Measurements from ENCODE around the gene SYNC.
"Not testable (repeated sequence)": the region's sequence is repeated elsewhere in the genome, so short reads cannot be mapped to it uniquely, and the experiment has no call there.

Gene SYNC

DNA sequence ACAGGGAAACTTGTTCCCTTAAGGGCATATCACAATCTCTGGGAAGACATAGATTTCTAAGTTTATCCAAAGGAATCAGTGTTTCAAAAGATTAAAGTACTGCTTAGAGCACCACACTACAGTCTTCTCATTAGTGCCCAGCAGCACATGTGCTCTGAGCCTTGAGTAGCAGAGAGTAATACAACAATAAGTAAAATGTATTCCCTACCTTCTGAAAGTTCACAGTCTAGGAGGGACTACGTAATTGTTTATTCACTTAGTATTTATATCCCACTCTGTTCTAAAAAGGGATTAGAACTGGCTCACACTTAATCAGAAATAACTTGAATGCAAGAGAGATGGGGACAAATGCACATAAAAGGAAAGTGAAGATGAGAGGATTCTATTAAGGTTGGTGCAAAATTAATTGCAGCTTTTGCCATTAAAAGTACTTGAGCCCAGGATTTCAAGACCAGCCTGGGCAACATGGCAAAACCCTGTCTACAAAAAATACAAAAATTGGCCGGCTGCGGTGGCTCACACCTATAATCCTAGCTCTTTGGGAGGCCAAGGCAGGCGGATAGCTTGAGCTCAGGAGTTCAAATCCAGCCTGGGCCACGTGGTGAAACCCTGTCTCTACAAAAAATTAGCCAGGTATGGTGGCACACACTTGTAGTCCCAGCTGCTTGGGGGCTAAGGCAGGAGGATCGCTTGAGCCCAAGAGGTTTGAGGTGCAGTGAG is 9.0 kb downstream of the SYNC start:
- H3K9me3 Mint-ChIP-seq, result no peaks in the 10 kb centered on the region
- H3K36me3 Mint-ChIP-seq (ENCODE audit: low read depth), result no peaks in the 10 kb centered on the region
- H3K4me3 Mint-ChIP-seq, result no peak overlapping the region
- peaks cover 2% of the 10 kb centered on the region for H3K4me1 Mint-ChIP-seq (ENCODE audit: low read depth)
- H3K27me3 Mint-ChIP-seq (ENCODE audit: low read depth), result no peaks in the 10 kb centered on the region
- no peak for DNase-seq (ENCODE audit: low spot score)
- H3K27ac Mint-ChIP-seq, result no peak overlapping the region

- Mint-ChIP-seq H3K9me3 (no peaks in the 10 kb centered on the region), H3K27me3 (ENCODE audit: low read depth) (no peaks in the 10 kb centered on the region), H3K27ac (no peak overlapping the region), H3K4me1 (ENCODE audit: low read depth) (no peaks in the 10 kb centered on the region), H3K36me3 (ENCODE audit: low read depth) (peaks cover 27% of the 10 kb centered on the region), H3K4me3 (no peak overlapping the region)
- DNase-seq (ENCODE audit: low spot score), result no peak
Observed at GRCh38 chr1:32686387-32686786, 16.2 kb downstream of the SYNC start.

- Mint-ChIP-seq H3K27me3 (ENCODE audit: low read depth) (no peaks in the 10 kb centered on the region), H3K4me3 (no peak overlapping the region), H3K9me3 (no peaks in the 10 kb centered on the region), H3K4me1 (ENCODE audit: low read depth) (no peaks in the 10 kb centered on the region), H3K36me3 (ENCODE audit: low read depth) (peaks cover 35% of the 10 kb centered on the region), H3K27ac (no peak overlapping the region)
- no peak for DNase-seq (ENCODE audit: low spot score)
Observed at GRCh38 chr1:32685498-32685897, 17.1 kb downstream of the SYNC start.

DNA sequence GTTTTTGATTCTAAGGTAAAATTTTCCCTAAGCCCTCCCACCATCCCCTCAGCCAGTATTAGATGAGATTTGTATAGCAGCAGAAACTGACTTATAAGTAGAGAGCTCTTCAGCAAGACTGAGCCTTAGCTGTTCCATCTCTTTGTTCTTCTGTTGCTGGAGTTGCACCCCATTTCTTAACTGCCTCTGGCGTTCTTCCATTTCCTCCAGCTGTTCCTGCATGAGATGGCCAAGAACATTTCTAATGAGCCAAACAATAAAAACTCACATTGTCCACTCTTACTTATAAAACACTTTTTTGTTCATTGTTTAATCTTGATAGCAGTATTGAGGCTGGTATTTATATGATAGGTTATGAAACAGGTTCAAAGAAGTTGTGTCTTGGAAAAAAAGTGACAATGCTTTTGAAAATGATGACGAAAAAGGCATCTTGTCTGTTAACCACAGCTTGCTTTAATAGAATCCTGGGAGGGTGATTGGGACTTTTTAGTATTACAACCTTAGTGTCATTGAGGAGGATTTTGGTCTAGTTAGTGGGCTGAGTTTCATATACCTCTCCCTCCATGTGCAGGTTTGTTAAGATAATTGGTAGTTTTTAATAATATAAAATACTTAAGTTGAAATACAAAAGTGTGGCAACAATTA is 18.3 kb downstream of the SYNC start:
- peaks cover 47% of the 10 kb centered on the region for H3K36me3 Mint-ChIP-seq (ENCODE audit: low read depth)
- no peak for DNase-seq (ENCODE audit: low spot score)
- H3K4me1 Mint-ChIP-seq (ENCODE audit: low read depth), result peaks cover 2% of the 10 kb centered on the region
- no peak overlapping the region for H3K27ac Mint-ChIP-seq
- no peaks in the 10 kb centered on the region for H3K27me3 Mint-ChIP-seq (ENCODE audit: low read depth)
- H3K4me3 Mint-ChIP-seq, result no peak overlapping the region
- no peaks in the 10 kb centered on the region for H3K9me3 Mint-ChIP-seq

DNA sequence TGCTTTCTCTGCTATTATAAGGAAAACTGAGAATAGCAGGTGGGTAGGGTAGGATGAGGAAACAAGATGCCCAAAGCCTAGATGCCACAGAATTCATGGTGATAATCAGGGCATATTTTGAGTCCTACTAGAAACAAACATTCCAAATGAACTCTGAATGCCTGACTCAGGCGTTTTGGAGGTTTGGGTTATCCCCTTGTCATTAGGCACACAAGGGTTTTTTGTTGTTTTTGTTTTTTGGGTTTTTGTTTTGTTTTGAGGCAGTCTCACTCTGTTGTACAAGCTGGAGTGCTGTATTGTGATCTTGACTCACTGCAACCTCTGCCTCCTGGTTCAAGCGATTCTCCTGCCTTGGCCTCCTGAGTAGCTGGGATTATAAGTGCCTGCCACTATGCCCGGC is 19.2 kb downstream of the SYNC start:
- Mint-ChIP-seq H3K4me3 (no peak overlapping the region), H3K27me3 (ENCODE audit: low read depth) (no peaks in the 10 kb centered on the region), H3K27ac (no peak overlapping the region), H3K9me3 (no peaks in the 10 kb centered on the region), H3K4me1 (ENCODE audit: low read depth) (peaks cover 2% of the 10 kb centered on the region), H3K36me3 (ENCODE audit: low read depth) (peaks cover 50% of the 10 kb centered on the region)
- DNase-seq (ENCODE audit: low spot score), result no peak

DNA sequence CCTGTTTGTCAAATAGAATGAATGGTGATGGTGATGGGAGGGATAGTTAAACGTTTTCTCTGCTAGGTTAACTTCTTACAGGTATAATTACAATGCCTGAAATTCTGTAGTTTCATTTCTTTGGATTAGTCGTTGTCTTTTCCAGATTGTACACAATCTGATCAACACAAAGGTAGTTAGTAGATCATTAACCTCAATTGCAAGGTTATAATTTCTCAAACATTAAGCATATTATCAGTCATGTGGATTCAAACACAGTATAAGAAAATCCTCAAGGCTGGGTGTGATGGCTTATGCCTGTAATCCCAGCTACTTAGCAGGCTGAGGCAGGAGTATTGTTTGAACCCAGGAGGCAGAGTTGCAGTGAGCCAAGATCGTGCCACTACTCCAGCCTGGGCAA is 20.6 kb downstream of the SYNC start:
- Mint-ChIP-seq H3K9me3 (no peaks in the 10 kb centered on the region), H3K4me1 (ENCODE audit: low read depth) (peaks cover 2% of the 10 kb centered on the region), H3K27me3 (ENCODE audit: low read depth) (no peaks in the 10 kb centered on the region), H3K36me3 (ENCODE audit: low read depth) (peaks cover 61% of the 10 kb centered on the region), H3K27ac (no peak overlapping the region), H3K4me3 (no peak overlapping the region)
- no peak for DNase-seq (ENCODE audit: low spot score)

DNA sequence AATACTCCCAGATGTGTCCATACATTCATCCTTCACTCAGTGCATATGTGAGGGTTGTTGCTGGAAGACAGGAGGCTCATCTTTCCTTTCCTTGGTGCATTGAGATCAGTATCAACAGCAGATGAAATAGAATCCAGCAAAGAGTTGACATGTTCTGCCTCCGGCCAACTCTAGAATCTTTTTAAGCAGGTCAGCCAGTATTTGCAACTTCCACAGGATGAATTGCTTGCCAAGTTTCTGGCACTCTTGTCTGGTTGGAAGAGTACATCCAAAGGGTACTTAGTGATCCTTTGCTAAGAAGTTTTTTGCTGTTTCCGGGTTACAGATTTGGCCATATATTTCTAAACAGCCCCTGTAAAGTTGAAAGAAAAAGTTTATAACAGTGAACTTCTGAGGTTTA is 21.1 kb downstream of the SYNC start:
- no peaks in the 10 kb centered on the region for H3K27me3 Mint-ChIP-seq (ENCODE audit: low read depth)
- peaks cover 62% of the 10 kb centered on the region for H3K36me3 Mint-ChIP-seq (ENCODE audit: low read depth)
- DNase-seq (ENCODE audit: low spot score), result no peak
- H3K4me1 Mint-ChIP-seq (ENCODE audit: low read depth), result peaks cover 2% of the 10 kb centered on the region
- no peak overlapping the region for H3K4me3 Mint-ChIP-seq
- H3K27ac Mint-ChIP-seq, result no peak overlapping the region
- H3K9me3 Mint-ChIP-seq, result no peaks in the 10 kb centered on the region

DNA sequence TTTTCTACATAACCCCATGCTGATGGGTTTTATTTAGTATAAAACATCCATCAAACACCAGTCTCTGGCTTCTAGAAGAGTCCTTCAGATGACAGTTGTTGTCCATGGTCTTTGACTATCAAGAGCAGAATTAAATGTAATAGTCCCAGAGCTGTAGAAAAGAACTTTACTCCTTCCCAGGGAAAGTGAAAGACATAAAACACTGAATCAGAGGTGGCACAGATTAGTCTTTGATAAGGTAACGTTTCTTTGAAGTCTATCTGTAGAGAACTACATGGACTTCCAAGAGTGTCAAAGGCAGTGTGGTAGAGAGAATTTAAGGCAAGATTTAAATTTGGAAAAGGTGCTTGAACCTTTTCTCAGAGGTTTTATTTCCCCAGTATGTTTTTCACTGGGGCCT is 21.9 kb downstream of the SYNC start:
- Mint-ChIP-seq H3K4me1 (ENCODE audit: low read depth) (peaks cover 2% of the 10 kb centered on the region), H3K9me3 (no peaks in the 10 kb centered on the region), H3K27me3 (ENCODE audit: low read depth) (no peaks in the 10 kb centered on the region), H3K4me3 (no peak overlapping the region), H3K36me3 (ENCODE audit: low read depth) (peaks cover 60% of the 10 kb centered on the region), H3K27ac (no peak overlapping the region)
- no peak for DNase-seq (ENCODE audit: low spot score)

DNA sequence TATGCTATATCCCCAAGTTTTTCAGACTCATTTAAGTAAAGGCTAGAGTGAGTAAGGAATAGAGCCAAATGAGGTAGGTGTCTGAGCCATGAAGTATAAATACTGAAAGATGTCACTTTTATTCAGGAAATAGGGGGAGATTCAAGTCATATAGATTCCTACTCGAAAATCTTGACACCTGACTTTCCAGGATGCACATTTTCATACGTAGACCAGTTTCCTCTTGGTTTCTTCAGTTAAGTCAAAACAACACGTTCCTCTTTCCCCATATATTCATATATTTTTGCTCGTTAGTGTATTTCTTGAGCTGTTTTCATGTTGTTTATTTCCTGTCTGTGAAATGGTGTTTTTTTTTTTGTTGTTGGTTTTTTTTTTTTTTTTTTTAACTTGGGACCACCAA is 22.6 kb downstream of the SYNC start:
- H3K36me3 Mint-ChIP-seq (ENCODE audit: low read depth), result peaks cover 60% of the 10 kb centered on the region
- not testable (repeated sequence) for H3K27me3 Mint-ChIP-seq (ENCODE audit: low read depth); H3K27ac Mint-ChIP-seq; H3K9me3 Mint-ChIP-seq; H3K4me3 Mint-ChIP-seq; H3K4me1 Mint-ChIP-seq (ENCODE audit: low read depth); DNase-seq (ENCODE audit: low spot score)

DNA sequence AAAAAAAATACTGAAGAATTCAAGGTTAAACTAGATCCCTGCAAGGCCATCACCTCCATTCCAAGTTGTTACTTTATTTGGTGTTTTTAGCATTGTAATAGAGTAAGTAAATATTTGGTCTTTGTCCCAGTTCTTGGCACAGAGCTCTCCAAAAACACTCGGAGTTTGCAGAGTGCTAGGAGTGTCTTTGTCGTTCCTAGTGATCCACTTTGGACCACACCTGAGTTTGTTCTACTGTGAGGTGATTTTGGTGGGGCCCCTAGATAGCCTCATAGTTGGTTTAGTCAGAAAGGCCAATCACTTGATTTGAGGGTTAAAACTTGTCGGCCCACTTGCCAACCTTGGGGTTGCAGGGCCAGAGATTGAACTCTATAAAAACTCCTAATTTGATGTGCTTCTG is 25.6 kb downstream of the SYNC start:
- Mint-ChIP-seq H3K27me3 (ENCODE audit: low read depth) (no peaks in the 10 kb centered on the region), H3K4me3 (no peak overlapping the region), H3K36me3 (ENCODE audit: low read depth) (peaks cover 65% of the 10 kb centered on the region), H3K9me3 (no peaks in the 10 kb centered on the region), H3K27ac (no peak overlapping the region), H3K4me1 (ENCODE audit: low read depth) (peaks cover 2% of the 10 kb centered on the region)
- no peak for DNase-seq (ENCODE audit: low spot score)

GRCh38 chr1:32668716-32669115 is 33.9 kb downstream of the SYNC start:
- not testable (repeated sequence) for H3K4me3 Mint-ChIP-seq; H3K27me3 Mint-ChIP-seq (ENCODE audit: low read depth); H3K27ac Mint-ChIP-seq; H3K4me1 Mint-ChIP-seq (ENCODE audit: low read depth); H3K9me3 Mint-ChIP-seq; DNase-seq (ENCODE audit: low spot score)
- H3K36me3 Mint-ChIP-seq (ENCODE audit: low read depth), result peaks cover 64% of the 10 kb centered on the region

DNA sequence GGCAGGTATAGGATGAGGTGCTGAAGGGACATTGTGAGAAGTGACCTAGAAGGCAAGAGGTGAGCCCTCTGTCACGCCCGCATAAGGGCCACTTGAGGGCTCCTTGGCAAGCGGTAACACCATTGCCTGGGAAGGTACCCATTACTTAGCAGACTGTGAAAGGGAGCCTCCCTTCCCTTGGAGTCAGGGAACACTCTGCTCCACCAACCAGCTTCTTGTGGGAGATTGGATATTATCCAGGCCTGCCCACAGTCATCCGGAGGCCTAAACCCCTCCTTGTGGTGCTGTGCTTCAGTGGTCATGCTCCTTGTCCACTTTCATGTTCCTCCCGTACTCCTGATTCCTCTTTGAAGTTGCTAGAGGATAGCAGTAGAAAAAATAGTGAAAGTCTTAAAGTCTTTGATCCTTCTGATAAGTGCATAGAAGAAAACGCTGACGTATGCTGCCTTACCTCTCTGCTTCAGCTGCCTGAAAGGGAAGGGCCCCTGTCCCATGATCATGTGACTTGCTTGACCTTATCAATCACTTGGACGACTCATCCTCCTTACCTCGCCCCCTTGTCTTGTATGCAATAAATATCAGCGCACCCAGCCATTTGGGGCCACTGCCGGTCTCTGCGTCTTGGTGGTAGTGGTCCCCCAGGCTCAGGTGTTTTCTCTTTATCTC is 35.5 kb downstream of the SYNC start:
- no peaks in the 10 kb centered on the region for H3K27me3 Mint-ChIP-seq (ENCODE audit: low read depth)
- peaks cover 51% of the 10 kb centered on the region for H3K36me3 Mint-ChIP-seq (ENCODE audit: low read depth)
- no peak overlapping the region for H3K4me3 Mint-ChIP-seq
- H3K27ac Mint-ChIP-seq, result no peak overlapping the region
- no peak for DNase-seq (ENCODE audit: low spot score)
- H3K4me1 Mint-ChIP-seq (ENCODE audit: low read depth), result peaks cover 6% of the 10 kb centered on the region
- H3K9me3 Mint-ChIP-seq, result no peaks in the 10 kb centered on the region

GRCh38 chr1:32665915-32666314 is 36.7 kb downstream of the SYNC start:
- no peak for DNase-seq (ENCODE audit: low spot score)
- Mint-ChIP-seq H3K27ac (no peak overlapping the region), H3K4me1 (ENCODE audit: low read depth) (peaks cover 6% of the 10 kb centered on the region), H3K9me3 (no peaks in the 10 kb centered on the region), H3K4me3 (no peak overlapping the region), H3K27me3 (ENCODE audit: low read depth) (no peaks in the 10 kb centered on the region), H3K36me3 (ENCODE audit: low read depth) (peaks cover 51% of the 10 kb centered on the region)

GRCh38 chr1:32659581-32659980 is 43.0 kb downstream of the SYNC start:
- no peak for DNase-seq (ENCODE audit: low spot score)
- no peaks in the 10 kb centered on the region for H3K9me3 Mint-ChIP-seq
- H3K4me3 Mint-ChIP-seq, result no peak overlapping the region
- no peaks in the 10 kb centered on the region for H3K27me3 Mint-ChIP-seq (ENCODE audit: low read depth)
- H3K36me3 Mint-ChIP-seq (ENCODE audit: low read depth), result peaks cover 59% of the 10 kb centered on the region
- H3K27ac Mint-ChIP-seq, result no peak overlapping the region
- peaks cover 25% of the 10 kb centered on the region for H3K4me1 Mint-ChIP-seq (ENCODE audit: low read depth)

Data from T-helper 2 cell treated with Interferon-gamma antibody and Interleukin-4, amounts not matched to agents 5 μg/mL and 100 μg/mL, for 36 hours (primary cell).